Psoas muscle (tissue), 8 donors: ENCODE results near the gene TXNL4B. TPM values are rescaled to one million over a fixed set of nuclear protein-coding genes. Genes with fewer than 3 reads are reported as not detected.

Source experiments
- ATAC-seq, 4 donors: fragments of 200-7000 bp; cut with Tn5 transposase; one replicate each; pipeline ENCODE4 v1.9.1; 2020; ENCODE audit warnings: moderate library complexity in 3 of 4, mild to moderate bottlenecking in 2 of 4
- DNase-seq, 2 donors: peaks; one replicate each; pipeline ENCODE4 v3.0.0-alpha.2; 2020
- H3K27ac ChIP-seq: fragments of 200-600 bp; one replicate; pipeline ENCODE4 v1.8.0; 2022
- H3K27me3 ChIP-seq, 3 donors: fragments of 200-600 bp in 1 of 3; one replicate each; pipeline versions ENCODE4 v1.6.1 to v1.8.0; 2013 to 2022; ENCODE audit warnings: low read length in 2 of 3, mild to moderate bottlenecking in 2 of 3, moderate library complexity in 1 of 3; ENCODE audit not compliant: insufficient read depth in 3 of 3
- H3K36me3 ChIP-seq, 2 donors: fragments of 200-600 bp in 1 of 2; one replicate each; pipeline versions ENCODE4 v1.6.1 to v1.8.0; 2013 to 2022; ENCODE audit warnings: low read depth in 1 of 2, mild to moderate bottlenecking in 1 of 2, moderate library complexity in 1 of 2; ENCODE audit not compliant: insufficient read depth in 1 of 2
- H3K4me1 ChIP-seq: fragments of 200-600 bp; one replicate; pipeline ENCODE4 v1.8.0; 2022
- H3K4me3 ChIP-seq: fragments of 200-600 bp; one replicate; pipeline ENCODE4 v1.8.0; 2022; ENCODE audit warnings: mild to moderate bottlenecking
- H3K9me3 ChIP-seq: fragments of 200-600 bp; one replicate; pipeline ENCODE4 v1.8.0; 2022
- CTCF ChIP-seq: fragments of 200-600 bp; IDR thresholded peaks from one replicate; pipeline ENCODE4 v1.8.0; 2022; ENCODE audit warnings: antibody characterized with exemption
- WGBS, 3 donors: extraction: QIAGEN DNeasy Blood & Tissue Kit; methylation state at CpG; one replicate each; pipeline versions ENCODE4 v1.1.6 to v1.1.7; 2013; 5-methylcytosine and 5-hydroxymethylcytosine counted together
- intact Hi-C, 2 donors: fragments of 100-400 bp; cut with DNase I; formaldehyde crosslinking; loops; one replicate each; pipeline versions ENCODE4 v1.11.0 to v1.14.2; 2022
- polyA plus RNA-seq, 3 donors: library from polyadenylated mRNA; stranded (reverse); fragments of 200-250 nt; gene quantifications; one replicate each; pipeline ENCODE4 v1.2.3, GENCODE V29; 2013
- total RNA-seq, 4 donors: library from RNA; stranded (reverse); fragmentation: NEBNext Ultra II Directional in 2 of 4; extraction: Animal tissue kit (Norgen Biotek cat#: 25700) in 2 of 4; gene quantifications; one replicate each; pipeline versions ENCODE4 v1.2.1 to v1.2.4, GENCODE V29; 2021 to 2023
- donor health status: healthy with polysubstance abuse.
- donor health status: DM: no; HTN: no; CAD: no; lungs with moderate emphysema.
- donor health status: Bipolar disorder and iron deficiency.
- donor health status: healthy.
- donor health status: DM: yes; HTN: yes; CAD: no.
- donor health status: DM: no; HTN: no; CAD: no.
- donor health status: DM: no; HTN: no; CAD: no.
- donor health status: DM: yes; HTN: yes; CAD: no.

Gene TXNL4B
- total and polyA plus RNA-seq, 7 donors = 6.7 to 52.1 (median 9.4) TPM

- TF ChIP-seq CTCF = no peak
- 94 to 100% (median 96%) methylated on average over 1 of the region's 1 CpG for WGBS, 3 donors
- intact Hi-C loops = no loop called here
Measured at GRCh38 chr16:72043539-72043938, 49.9 kb downstream of the TXNL4B start.

GRCh38 chr16:72043058-72043457 is 50.4 kb downstream of the TXNL4B start:
- 25 to 37% (median 34%) methylated on average over 3 of the region's 3 CpGs for WGBS, 3 donors
- Histone ChIP-seq H3K4me3 (no peak overlapping the region), H3K4me1 (peaks cover 8% of the 10 kb centered on the region), H3K27ac (peak overlapping the region; percentile 84), H3K36me3 (no peaks in the 10 kb centered on the region), H3K9me3 (no peaks in the 10 kb centered on the region), H3K27me3 (no peaks in the 10 kb centered on the region)
- no peak for TF ChIP-seq CTCF
- intact Hi-C loops = no loop called here
- ATAC-seq (peak in 3 of 4 donors; percentile 28 to 49 (median 46)), DNase-seq (peak in 1 of 2 donors; percentile 29)

More at GRCh38 chr16:72043539-72043938, 49.9 kb downstream of the TXNL4B start:
- ATAC-seq (no peak), DNase-seq (no peak)
- Histone ChIP-seq H3K36me3 (no peaks in the 10 kb centered on the region), H3K27me3 (no peaks in the 10 kb centered on the region), H3K9me3 (no peaks in the 10 kb centered on the region), H3K27ac (no peak overlapping the region), H3K4me3 (no peak overlapping the region), H3K4me1 (peaks cover 8% of the 10 kb centered on the region)

- H3K27me3 ChIP-seq = no peaks in the 10 kb centered on the region
- H3K9me3 ChIP-seq = no peaks in the 10 kb centered on the region
- ATAC-seq (peak; percentile 92 to 97 (median 96)), DNase-seq (peak; percentile 58 to 77)
- H3K4me1 ChIP-seq = peaks cover 8% of the 10 kb centered on the region
- H3K36me3 ChIP-seq = no peaks in the 10 kb centered on the region
- peak overlapping the region; percentile 84 for H3K27ac ChIP-seq
- 9 to 19% (median 17%) methylated on average over 2 of the region's 2 CpGs for WGBS, 3 donors
- H3K4me3 ChIP-seq = no peak overlapping the region
- intact Hi-C loops = no loop called here
- TF ChIP-seq CTCF = no peak
Measured at GRCh38 chr16:72042157-72042660, 51.2 kb downstream of the TXNL4B start.

GRCh38 chr16:72036098-72036497 is 57.3 kb downstream of the TXNL4B start:
- Histone ChIP-seq H3K36me3 (peaks cover 0 to 5% of the 10 kb centered on the region in 2 donors), H3K27me3 (no peaks in the 10 kb centered on the region), H3K9me3 (no peaks in the 10 kb centered on the region), H3K4me3 (no peak overlapping the region), H3K4me1 (no peaks in the 10 kb centered on the region), H3K27ac (no peak overlapping the region)
- no peak for DNase-seq
- TF ChIP-seq CTCF = no peak
- intact Hi-C loops = no loop called here
- 73 to 78% (median 75%) methylated on average over 5 of the region's 5 CpGs for WGBS, 3 donors
- ATAC-seq = no peak

Other genes starting within 250 kb of the TXNL4B start
- 10 to 100 TPM; 18.1 to 28.0 (median 22.4) TPM for gene ATXN1L, start 247.6 kb downstream of the TXNL4B start, total RNA-seq
- gene ATXN1L, start 247.6 kb downstream of the TXNL4B start, polyA plus RNA-seq = 10 to 100 TPM in 1 of 3 donors, 1 to 10 TPM in 2; 5.9 to 20.1 (median 5.9) TPM
- 1 to 10 TPM; 3.1 to 6.1 (median 4.3) TPM for gene ZNF821, start 209.4 kb downstream of the TXNL4B start, total RNA-seq
- gene ZNF821, start 209.4 kb downstream of the TXNL4B start, polyA plus RNA-seq = 1 to 10 TPM in 2 of 3 donors, under 1 TPM in 1; 0.87 to 4.7 (median 3.0) TPM
- gene IST1, start 198.1 kb downstream of the TXNL4B start, total RNA-seq = 100 to 1,000 TPM in 1 of 4 donors, 10 to 100 TPM in 3; 69.2 to 111 (median 81.6) TPM
- 100 to 1,000 TPM in 1 of 3 donors, 10 to 100 TPM in 2; 72.5 to 115 (median 85.4) TPM for gene IST1, start 198.1 kb downstream of the TXNL4B start, polyA plus RNA-seq
- under 1 TPM in 3 of 4 donors, not detected in 1; 0.04 to 0.13 (median 0.08) TPM for gene PKD1L3, start 93.2 kb downstream of the TXNL4B start, total RNA-seq
- gene PKD1L3, start 93.2 kb downstream of the TXNL4B start, polyA plus RNA-seq = under 1 TPM in 1 of 3 donors, not detected in 2; 0.03 TPM
- gene DHODH, start 84.9 kb downstream of the TXNL4B start, total RNA-seq = 10 to 100 TPM in 1 of 4 donors, 1 to 10 TPM in 3; 7.3 to 12.5 (median 8.8) TPM
- 10 to 100 TPM in 2 of 3 donors, 1 to 10 TPM in 1; 7.6 to 13.4 (median 10.9) TPM for gene DHODH, start 84.9 kb downstream of the TXNL4B start, polyA plus RNA-seq
- 10 to 100 TPM in 2 of 4 donors, 1 to 10 TPM in 2; 2.6 to 17.3 (median 7.2) TPM for gene HP, start 39.1 kb downstream of the TXNL4B start, total RNA-seq
- gene HP, start 39.1 kb downstream of the TXNL4B start, polyA plus RNA-seq = 10 to 100 TPM in 1 of 3 donors, 1 to 10 TPM in 2; 2.3 to 13.0 (median 9.3) TPM
- gene HPR, start 30.4 kb downstream of the TXNL4B start, total RNA-seq = 1 to 10 TPM in 2 of 4 donors, under 1 TPM in 1, not detected in 1; 0.36 to 2.0 (median 1.8) TPM
- 1 to 10 TPM in 1 of 3 donors, under 1 TPM in 2; 0.34 to 1.1 (median 0.49) TPM for gene HPR, start 30.4 kb downstream of the TXNL4B start, polyA plus RNA-seq
- gene DHX38, start 227 bp upstream of the TXNL4B start, total RNA-seq = 10 to 100 TPM; 34.0 to 58.2 (median 50.2) TPM
- 10 to 100 TPM; 32.8 to 71.9 (median 54.2) TPM for gene DHX38, start 227 bp upstream of the TXNL4B start, polyA plus RNA-seq
- under 1 TPM in 2 of 4 donors, not detected in 2; 0.16 to 0.21 TPM for gene PMFBP1, start 78.5 kb upstream of the TXNL4B start, total RNA-seq
- gene PMFBP1, start 78.5 kb upstream of the TXNL4B start, polyA plus RNA-seq = under 1 TPM; 0.37 to 0.72 (median 0.40) TPM